GM21619 (cell line): ENCODE measurements around the gene NET1.
A peak's percentile ranks its signal among the peaks of the same experiment; 100 is the strongest.

Experiments used
- ATAC-seq: cut with Tn5 transposase; IDR thresholded peaks from one replicate; pipeline ENCODE4 v1.9.1; 2021; ENCODE audit not compliant: unreplicated experiment

NET1 gene

GRCh38 chr10:5441106-5441505 is 28.7 kb downstream of the NET1 start:
- ATAC-seq, result no peak

GRCh38 chr10:5442065-5442989 is 30.0 kb downstream of the NET1 start:
- ATAC-seq, result no peak

DNA sequence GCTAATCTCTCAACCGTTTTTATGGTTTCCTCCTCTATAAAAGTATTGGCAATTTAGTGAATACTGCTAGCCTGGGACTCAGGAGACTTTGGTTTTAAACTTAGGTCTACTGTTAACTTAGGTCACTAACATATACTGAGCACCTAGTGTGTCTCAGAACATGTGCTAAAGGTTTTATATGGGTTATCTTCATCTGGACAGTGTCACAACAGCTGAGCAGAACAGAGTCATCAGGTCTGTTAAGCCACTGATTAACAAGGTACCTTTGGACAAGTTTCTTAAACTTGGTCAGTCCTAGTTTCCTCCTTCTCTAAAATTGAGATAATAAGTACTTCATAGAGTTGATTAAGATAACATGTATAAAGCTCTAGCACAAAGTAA is 30.6 kb downstream of the NET1 start:
- ATAC-seq, result peak; percentile 25

- ATAC-seq, result peak; percentile 74
These were observed 31.1 kb downstream of the NET1 start for GRCh38 chr10:5443429-5443828.

DNA sequence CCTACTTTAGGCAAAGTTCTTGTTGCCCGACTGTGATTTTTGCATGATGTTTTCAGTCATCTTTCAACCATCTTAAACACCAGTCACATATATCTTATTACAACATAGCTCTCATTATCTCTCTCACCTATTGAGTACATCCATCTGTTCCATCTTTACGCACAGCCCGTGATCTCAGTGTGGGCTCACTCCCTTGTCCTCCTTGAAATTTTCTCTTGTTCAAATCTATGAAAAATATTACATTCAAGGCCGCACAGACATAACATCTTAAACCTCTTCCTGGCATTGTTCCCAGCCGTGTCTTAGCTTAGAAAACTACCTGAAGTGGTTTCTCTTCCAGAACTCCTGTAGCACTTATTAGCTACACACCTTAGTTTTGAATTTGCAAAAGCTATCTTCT is 32.6 kb downstream of the NET1 start:
- no peak for ATAC-seq

GRCh38 chr10:5446390-5446926 is 34.1 kb downstream of the NET1 start:
- ATAC-seq, result peak; percentile 33

- ATAC-seq, result no peak
These were observed 34.7 kb downstream of the NET1 start for GRCh38 chr10:5447056-5447455.

DNA sequence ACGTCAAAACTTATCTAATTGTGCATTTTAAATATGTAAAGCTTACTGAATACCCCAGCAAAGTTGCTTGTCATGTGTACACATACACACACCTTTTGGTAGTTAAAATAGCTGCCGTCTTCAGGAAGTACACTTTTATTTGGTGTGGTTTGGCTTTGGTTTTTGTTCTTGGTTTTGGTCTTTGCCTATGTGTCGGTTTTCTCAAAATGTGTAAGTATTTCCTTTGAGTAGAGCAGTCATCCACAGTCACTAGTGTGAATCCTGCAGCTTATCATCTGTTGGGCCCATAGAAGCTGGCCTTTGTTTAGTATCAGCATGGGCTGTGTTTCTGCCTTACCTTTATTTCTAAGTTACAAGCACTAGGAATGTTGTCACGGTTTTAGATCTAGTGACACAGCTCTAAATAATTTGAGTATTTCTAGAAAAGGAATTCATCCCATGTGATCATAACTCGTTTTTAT is 35.3 kb downstream of the NET1 start:
- peak; percentile 54 for ATAC-seq

GRCh38 chr10:5448333-5449001 is 36.1 kb downstream of the NET1 start:
- ATAC-seq, result no peak

DNA sequence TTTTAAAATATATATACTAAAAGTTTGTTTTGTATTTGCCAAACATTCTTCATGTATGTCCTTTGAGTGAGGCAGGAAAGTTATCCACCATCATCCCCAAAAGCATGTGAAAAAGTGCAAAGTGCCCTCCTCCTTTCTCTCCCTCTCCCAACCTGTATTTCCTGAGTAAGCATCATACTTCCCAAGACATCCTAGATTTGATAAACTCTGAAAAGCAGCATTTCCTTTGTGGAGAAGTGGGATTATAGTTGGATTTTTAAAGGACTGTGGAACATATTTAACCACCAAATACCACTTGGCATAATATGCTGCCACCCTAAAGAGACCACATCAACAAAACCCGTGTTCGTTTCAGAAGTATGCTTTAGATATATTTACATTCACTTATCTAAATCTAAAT is 36.9 kb downstream of the NET1 start:
- no peak for ATAC-seq

GRCh38 chr10:5449823-5450222 is 37.5 kb downstream of the NET1 start:
- ATAC-seq, result no peak

GRCh38 chr10:5450605-5451384 is 38.4 kb downstream of the NET1 start:
- no peak for ATAC-seq

DNA sequence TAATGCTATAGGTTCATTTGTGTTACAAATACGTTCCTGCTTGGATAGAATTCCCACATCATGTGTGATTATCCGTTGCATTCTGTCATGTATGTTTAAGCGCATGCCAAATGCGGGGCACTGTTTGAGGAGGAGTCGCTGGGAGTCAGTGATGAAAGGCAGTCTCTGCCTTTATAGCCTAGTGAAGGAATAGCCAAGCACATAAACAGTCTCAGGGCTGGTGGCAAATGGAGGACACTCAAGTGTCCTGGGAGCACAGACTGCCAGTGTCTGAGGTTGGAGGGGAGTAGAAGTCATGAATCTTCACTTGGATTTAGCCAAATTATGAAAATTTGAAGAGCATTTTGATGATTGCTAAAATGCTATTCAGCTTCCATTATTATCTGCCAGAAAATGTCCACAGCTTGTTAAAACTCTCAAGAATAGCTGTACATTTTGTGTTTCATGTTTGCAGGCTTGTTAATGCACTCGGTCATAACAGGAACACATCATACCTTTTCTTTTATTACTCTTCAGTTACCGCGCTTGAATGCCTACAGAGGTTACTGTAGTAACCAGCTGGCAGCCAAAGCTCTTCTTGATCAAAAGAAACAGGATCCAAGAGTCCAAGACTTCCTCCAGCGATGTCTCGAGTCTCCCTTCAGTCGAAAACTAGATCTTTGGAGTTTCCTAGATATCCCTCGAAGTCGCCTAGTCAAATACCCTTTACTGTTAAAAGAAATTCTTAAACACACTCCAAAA is 41.6 kb downstream of the NET1 start:
- ATAC-seq, result no peak

DNA sequence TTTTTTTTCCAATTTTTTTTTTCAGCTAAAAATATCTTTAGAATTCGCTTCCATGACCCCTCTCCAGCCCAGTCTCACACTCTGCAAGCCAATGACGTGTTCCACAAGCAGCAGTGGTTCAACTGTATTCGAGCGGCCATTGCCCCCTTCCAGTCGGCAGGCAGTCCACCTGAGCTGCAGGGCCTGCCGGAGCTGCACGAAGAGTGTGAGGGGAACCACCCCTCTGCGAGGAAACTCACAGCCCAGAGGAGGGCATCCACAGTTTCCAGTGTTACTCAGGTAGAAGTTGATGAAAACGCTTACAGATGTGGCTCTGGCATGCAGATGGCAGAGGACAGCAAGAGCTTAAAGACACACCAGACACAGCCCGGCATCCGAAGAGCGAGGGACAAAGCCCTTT is 44.2 kb downstream of the NET1 start:
- no peak for ATAC-seq

DNA sequence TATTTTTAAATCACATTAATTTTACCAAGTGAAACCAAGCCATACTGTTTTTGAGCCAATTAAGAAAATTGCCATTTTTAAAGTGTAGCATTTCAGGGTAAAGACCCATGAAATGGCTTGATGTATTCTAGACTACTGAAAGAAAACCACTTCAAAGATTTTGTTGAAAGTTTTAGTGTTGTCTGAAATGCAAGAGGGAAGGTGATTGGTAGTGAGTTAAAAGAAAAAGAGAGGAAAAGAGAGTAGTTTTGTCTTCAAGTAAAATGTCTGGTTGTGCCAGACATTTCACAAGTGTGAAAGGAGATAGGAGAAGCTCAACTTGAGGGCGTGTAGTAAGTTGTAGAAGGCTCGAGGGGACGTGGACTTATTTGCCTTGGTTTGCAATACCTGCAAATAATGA is 45.4 kb downstream of the NET1 start:
- ATAC-seq, result no peak

GRCh38 chr10:5458425-5458824 is 46.1 kb downstream of the NET1 start:
- ATAC-seq, result no peak

GRCh38 chr10:5458949-5459747 is 46.8 kb downstream of the NET1 start:
- no peak for ATAC-seq

DNA sequence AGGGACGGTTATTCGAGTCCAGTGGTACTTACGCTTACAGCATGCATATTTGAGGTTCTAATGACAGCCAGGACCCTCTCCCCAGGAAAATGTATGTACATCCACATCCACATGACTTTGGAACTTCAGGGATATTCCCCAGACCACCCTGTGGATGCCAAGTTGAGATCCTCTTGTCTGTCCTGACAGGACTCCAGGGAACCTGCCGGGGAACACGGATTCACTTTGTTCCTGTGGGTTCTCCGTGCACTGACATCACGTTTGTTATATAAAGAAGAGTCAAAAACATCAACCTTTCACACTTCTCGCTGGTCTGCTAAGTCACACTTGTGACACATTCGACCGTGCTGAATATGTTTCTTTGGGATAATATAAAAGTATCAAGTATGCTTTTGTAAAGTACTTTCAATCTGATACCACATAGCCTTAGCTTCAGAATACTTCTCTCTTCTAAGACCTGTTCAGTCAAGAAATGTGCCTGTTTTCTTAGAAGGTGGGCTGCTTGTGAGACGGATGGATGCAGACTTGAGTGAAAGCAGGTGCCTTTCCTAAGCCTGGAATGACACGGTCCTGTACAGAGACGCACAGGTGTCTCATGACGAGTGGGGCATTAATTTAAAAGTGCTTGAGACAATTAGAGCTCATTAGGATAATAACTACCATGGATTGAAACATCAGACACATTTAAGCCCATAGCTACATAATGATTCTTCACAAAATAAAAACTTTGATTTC is 48.3 kb downstream of the NET1 start:
- no peak for ATAC-seq

GRCh38 chr10:5461203-5461588 is 48.8 kb downstream of the NET1 start:
- ATAC-seq, result no peak
